Astrocyte (in vitro differentiated cells and primary cell): ENCODE measurements around the gene ZNF316. TPM values are rescaled to one million over a fixed set of nuclear protein-coding genes. Genes with fewer than 3 reads are reported as not detected.

ENCODE experiments used
- DNase-seq: peaks from one replicate; pipeline ENCODE4 v3.0.0-alpha.2; 2010; ENCODE audit warnings: low read depth
- FAIRE-seq: peaks from 2 replicates; lab custom pipeline; 2011; peaks lifted over from hg19 to GRCh38; lab: Jason Lieb, UNC
- H2AFZ ChIP-seq: 2 replicates; pipeline ENCODE4 v1.6.0; 2012; ENCODE audit warnings: low read depth, low read length, inconsistent platforms
- H3K27ac ChIP-seq: 2 replicates; pipeline ENCODE4 v1.5.1; 2011; ENCODE audit warnings: low read depth, low read length, inconsistent platforms
- H3K27me3 ChIP-seq: 2 replicates; pipeline ENCODE4 v1.6.0; 2011; ENCODE audit warnings: low read length, inconsistent platforms; ENCODE audit not compliant: insufficient read depth
- H3K36me3 ChIP-seq: 2 replicates; pipeline ENCODE4 v1.5.1; 2011; ENCODE audit warnings: low read length, inconsistent platforms; ENCODE audit not compliant: insufficient read depth
- H3K4me1 ChIP-seq: 2 replicates; pipeline ENCODE4 v1.5.1; 2011; ENCODE audit warnings: low read length, inconsistent platforms; ENCODE audit not compliant: insufficient read depth
- H3K4me2 ChIP-seq: 2 replicates; pipeline ENCODE4 v1.6.0; 2012; ENCODE audit warnings: low read length, inconsistent platforms
- H3K4me3 ChIP-seq: 2 replicates; pipeline ENCODE4 v1.5.1; 2011; ENCODE audit warnings: low read depth, mild to moderate bottlenecking, low read length, inconsistent platforms; ENCODE audit not compliant: insufficient read depth
- H3K79me2 ChIP-seq: 2 replicates; pipeline ENCODE4 v1.6.0; 2012; ENCODE audit warnings: mild to moderate bottlenecking, low read length, inconsistent platforms; ENCODE audit not compliant: insufficient read depth
- H3K9ac ChIP-seq: 2 replicates; pipeline ENCODE4 v1.6.0; 2012; ENCODE audit warnings: mild to moderate bottlenecking, low read length, inconsistent platforms
- H3K9me3 ChIP-seq: 2 replicates; pipeline ENCODE4 v1.5.1; 2012; ENCODE audit warnings: low read depth, mild to moderate bottlenecking, low read length, inconsistent platforms; ENCODE audit not compliant: insufficient read depth
- H4K20me1 ChIP-seq: 2 replicates; pipeline ENCODE4 v1.6.0; 2012; ENCODE audit warnings: low read length, inconsistent platforms; ENCODE audit not compliant: insufficient read depth
- H3K27ac Mint-ChIP-seq: one replicate; pipeline ENCODE4 v1.8.0; 2021; ENCODE audit warnings: mild to moderate bottlenecking, mixed read lengths; ENCODE audit not compliant: unreplicated experiment
- H3K27me3 Mint-ChIP-seq: one replicate; pipeline ENCODE4 v1.8.0; 2021; ENCODE audit warnings: low read depth, mixed read lengths; ENCODE audit not compliant: unreplicated experiment
- H3K36me3 Mint-ChIP-seq: one replicate; pipeline ENCODE4 v1.8.0; 2021; ENCODE audit warnings: low read depth, mixed read lengths; ENCODE audit not compliant: unreplicated experiment
- H3K4me1 Mint-ChIP-seq: one replicate; pipeline ENCODE4 v1.8.0; 2021; ENCODE audit warnings: low read depth, mixed read lengths; ENCODE audit not compliant: unreplicated experiment
- H3K4me3 Mint-ChIP-seq: one replicate; pipeline ENCODE4 v1.8.0; 2021; ENCODE audit warnings: mild to moderate bottlenecking, moderate library complexity, mixed read lengths; ENCODE audit not compliant: unreplicated experiment
- H3K9me3 Mint-ChIP-seq: one replicate; pipeline ENCODE4 v1.8.0; 2021; ENCODE audit warnings: mild to moderate bottlenecking, mixed read lengths; ENCODE audit not compliant: unreplicated experiment
- CTCF ChIP-seq: IDR thresholded peaks from 2 replicates; pipeline ENCODE4 v1.5.1; 2011; ENCODE audit warnings: low read depth, mild to moderate bottlenecking, inconsistent platforms, low read length, moderate library complexity; ENCODE audit not compliant: insufficient read depth
- EZH2 ChIP-seq: IDR thresholded peaks from 2 replicates; pipeline ENCODE4 v1.6.1; 2012; ENCODE audit warnings: mild to moderate bottlenecking, low read length, inconsistent platforms; ENCODE audit not compliant: insufficient read depth
- total RNA-seq: library from RNA; stranded (reverse); gene quantifications from 2 replicates; pipeline ENCODE4 v1.2.1, GENCODE V29; 2021

Gene ZNF316
- total RNA-seq, 1 donor from 2014 or later = 22.8 TPM

- H3K4me3 ChIP-seq = no peak overlapping the region
- H3K36me3 Mint-ChIP-seq = peaks cover 11% of the 10 kb centered on the region
- H3K27ac Mint-ChIP-seq = peak overlapping the region; percentile 7
- FAIRE-seq (no peak), DNase-seq (no peak)
- H3K9ac ChIP-seq = no peak overlapping the region
- no peak overlapping the region for H3K27ac ChIP-seq
- TF ChIP-seq EZH2 (no peak), CTCF (no peak)
- H3K9me3 ChIP-seq = no peaks in the 10 kb centered on the region
- no peaks in the 10 kb centered on the region for H3K4me1 Mint-ChIP-seq
- H3K4me3 Mint-ChIP-seq = no peak overlapping the region
- no peaks in the 10 kb centered on the region for H4K20me1 ChIP-seq
- no peaks in the 10 kb centered on the region for H3K79me2 ChIP-seq
- H3K4me1 ChIP-seq = no peaks in the 10 kb centered on the region
- no peak overlapping the region for H2AFZ ChIP-seq
- no peak overlapping the region for H3K4me2 ChIP-seq
- no peaks in the 10 kb centered on the region for H3K9me3 Mint-ChIP-seq
- no peaks in the 10 kb centered on the region for H3K27me3 ChIP-seq
- H3K27me3 Mint-ChIP-seq = peaks cover 13% of the 10 kb centered on the region
- no peaks in the 10 kb centered on the region for H3K36me3 ChIP-seq
These were observed 15.7 kb upstream of the ZNF316 start for GRCh38 chr7:6621195-6622133.

- DNase-seq = no peak
- TF ChIP-seq CTCF (no peak), EZH2 (no peak)
- H3K36me3 ChIP-seq = no peaks in the 10 kb centered on the region
- Mint-ChIP-seq H3K4me3 (no peak overlapping the region), H3K27me3 (peaks cover 13% of the 10 kb centered on the region), H3K4me1 (no peaks in the 10 kb centered on the region), H3K9me3 (no peaks in the 10 kb centered on the region), H3K36me3 (peaks cover 11% of the 10 kb centered on the region), H3K27ac (no peak overlapping the region)
- H3K9ac ChIP-seq = no peak overlapping the region
- no peak overlapping the region for H3K4me3 ChIP-seq
- H3K27ac ChIP-seq = no peak overlapping the region
- H3K4me2 ChIP-seq = no peak overlapping the region
- FAIRE-seq = no peak
- no peaks in the 10 kb centered on the region for H3K27me3 ChIP-seq
- no peak overlapping the region for H2AFZ ChIP-seq
- H3K79me2 ChIP-seq = no peaks in the 10 kb centered on the region
- no peaks in the 10 kb centered on the region for H3K4me1 ChIP-seq
- H4K20me1 ChIP-seq = no peaks in the 10 kb centered on the region
- H3K9me3 ChIP-seq = no peaks in the 10 kb centered on the region
These were observed 14.9 kb upstream of the ZNF316 start for GRCh38 chr7:6622134-6622710.
